Colon (tissue), 2 donors: ENCODE data around the gene RECQL5.
"Not testable (repeated sequence)": the region's sequence is repeated elsewhere in the genome, so short reads cannot be mapped to it uniquely, and the experiment has no call there.

Experiments used
- FAIRE-seq: peaks from 2 replicates; lab custom pipeline; 2012; peaks lifted over from hg19 to GRCh38; lab: Jason Lieb, UNC
- donor health status: control.
- donor health status: control.

RECQL5 gene

GRCh38 chr17:75616521-75617122 is 50.3 kb downstream of the RECQL5 start:
- no peak for FAIRE-seq

DNA sequence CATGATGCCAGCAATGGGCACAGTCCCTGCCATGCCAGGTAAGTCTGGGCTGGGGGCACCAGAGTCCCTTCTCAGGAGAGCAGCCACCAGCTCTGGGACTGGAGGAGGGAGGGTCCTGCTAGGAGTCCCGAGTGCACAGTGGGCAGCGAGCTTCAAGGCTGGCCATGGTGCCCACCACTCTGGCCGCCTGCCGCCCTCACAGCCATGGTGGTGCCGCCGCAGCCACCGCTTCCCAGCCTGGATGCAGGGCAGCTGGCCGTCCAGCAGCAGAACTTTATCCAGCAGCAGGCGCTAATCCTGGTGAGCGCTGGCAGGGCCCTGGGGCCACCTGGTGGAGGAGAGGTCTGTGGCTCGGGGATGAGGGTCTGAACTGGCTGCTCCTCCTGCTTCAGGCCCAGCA is 51.7 kb downstream of the RECQL5 start:
- FAIRE-seq: no peak

GRCh38 chr17:75614556-75615270 is 52.2 kb downstream of the RECQL5 start:
- FAIRE-seq: no peak

- FAIRE-seq: no peak
Observed at GRCh38 chr17:75614006-75614405, 52.9 kb downstream of the RECQL5 start.

DNA sequence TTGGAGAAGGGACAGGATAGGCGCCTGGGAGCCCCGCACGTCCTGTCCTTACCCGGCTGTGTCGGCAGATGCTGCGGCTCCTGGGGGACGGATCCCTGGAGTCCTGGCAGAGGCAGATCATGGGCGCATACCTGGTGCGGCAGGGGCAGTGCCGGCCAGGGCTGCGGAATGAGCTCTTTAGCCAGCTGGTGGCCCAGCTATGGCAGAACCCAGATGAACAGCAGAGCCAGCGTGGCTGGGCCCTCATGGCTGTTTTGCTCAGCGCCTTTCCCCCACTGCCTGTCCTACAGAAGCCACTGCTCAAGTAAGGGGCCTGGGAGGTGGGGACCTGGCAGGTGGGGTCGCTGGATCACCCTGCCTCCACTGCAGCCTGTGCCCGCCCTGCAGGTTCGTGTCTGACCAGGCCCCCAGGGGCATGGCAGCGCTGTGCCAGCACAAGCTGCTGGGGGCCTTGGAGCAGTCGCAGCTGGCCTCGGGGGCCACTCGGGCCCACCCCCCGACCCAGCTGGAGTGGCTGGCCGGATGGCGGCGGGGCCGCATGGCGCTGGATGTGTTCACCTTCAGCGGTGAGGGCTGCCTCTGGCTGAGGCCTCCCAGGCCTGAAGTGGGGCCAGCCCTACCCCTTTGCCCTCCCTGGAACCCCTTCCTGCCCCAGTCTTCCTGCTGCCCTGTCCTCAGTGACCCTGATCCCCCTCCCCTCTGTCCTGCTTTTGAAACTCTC is 53.9 kb downstream of the RECQL5 start:
- FAIRE-seq: no peak

DNA sequence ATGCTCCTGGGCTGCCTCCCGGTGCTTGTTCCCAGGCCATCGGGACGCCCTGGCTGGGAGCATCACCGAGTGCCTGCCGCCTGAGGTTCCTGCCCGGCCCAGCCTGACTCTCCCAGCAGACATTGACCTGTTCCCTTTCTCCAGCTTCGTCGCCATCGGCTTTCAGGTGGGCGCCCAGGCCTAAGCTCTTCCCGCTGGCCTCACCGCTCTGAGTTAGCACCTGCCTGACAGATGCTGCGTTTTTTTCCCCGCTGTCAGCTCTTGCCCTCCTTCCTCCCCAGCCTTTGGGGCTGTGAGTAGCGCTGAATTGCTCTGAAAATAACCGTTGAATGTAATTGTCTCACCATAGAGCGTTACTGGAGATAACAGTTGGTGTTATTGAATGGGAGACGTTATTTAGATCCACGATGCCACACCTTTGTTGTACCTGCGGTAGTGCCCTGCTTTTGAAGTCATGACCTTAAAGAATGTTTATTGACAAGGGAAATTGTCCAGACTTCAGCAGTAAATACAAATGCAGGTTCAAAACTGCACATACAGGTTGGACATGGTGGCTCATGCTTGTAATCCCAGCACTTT is 55.0 kb downstream of the RECQL5 start:
- FAIRE-seq: no peak

DNA sequence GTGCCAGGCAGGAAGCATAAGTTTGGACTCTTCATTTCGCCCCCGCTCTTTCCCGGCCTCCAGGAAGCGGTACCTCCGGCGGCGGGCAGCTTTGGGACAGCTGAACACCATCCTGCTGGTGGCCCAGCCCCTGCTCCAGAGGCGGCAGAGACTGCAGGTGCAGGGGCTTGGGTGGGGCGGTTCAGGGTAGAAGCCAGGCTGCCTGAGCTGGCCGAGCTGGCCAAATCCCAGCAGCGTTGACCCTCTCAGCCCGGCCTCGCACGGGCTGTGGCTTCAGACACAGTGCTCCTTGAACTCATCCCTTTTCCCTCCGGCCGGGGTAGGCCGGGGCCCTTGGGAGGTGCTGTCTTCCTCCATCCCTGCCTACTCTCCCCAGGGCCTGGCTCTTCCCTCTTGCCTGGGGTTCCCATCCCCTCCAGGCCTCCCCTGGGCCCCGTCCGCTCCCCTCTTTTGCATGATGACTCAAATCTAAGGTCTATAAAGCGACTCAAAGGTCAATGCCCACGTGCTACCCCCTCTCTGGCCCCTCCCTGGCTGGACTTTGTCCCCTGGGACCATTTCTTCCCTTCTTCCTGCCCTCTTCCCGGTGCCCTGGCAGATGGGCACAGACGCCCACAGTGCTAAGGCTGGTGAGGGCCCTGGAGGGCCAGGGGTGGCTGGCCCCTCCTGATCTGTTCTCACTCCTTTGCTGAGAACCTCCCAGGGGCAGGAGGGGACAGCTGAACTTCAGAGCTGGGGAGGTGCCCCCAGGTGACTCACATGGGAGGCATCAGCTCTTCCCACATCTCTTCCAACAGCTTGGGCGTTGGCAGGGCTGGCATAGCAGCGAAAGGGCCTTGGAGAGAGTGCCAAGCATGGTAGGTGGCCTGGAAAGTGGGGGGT is 56.6 kb downstream of the RECQL5 start:
- no peak for FAIRE-seq

- no peak for FAIRE-seq
Observed at GRCh38 chr17:75607086-75607485, 59.9 kb downstream of the RECQL5 start.

- no peak for FAIRE-seq
Observed at GRCh38 chr17:75605790-75606189, 61.2 kb downstream of the RECQL5 start.

DNA sequence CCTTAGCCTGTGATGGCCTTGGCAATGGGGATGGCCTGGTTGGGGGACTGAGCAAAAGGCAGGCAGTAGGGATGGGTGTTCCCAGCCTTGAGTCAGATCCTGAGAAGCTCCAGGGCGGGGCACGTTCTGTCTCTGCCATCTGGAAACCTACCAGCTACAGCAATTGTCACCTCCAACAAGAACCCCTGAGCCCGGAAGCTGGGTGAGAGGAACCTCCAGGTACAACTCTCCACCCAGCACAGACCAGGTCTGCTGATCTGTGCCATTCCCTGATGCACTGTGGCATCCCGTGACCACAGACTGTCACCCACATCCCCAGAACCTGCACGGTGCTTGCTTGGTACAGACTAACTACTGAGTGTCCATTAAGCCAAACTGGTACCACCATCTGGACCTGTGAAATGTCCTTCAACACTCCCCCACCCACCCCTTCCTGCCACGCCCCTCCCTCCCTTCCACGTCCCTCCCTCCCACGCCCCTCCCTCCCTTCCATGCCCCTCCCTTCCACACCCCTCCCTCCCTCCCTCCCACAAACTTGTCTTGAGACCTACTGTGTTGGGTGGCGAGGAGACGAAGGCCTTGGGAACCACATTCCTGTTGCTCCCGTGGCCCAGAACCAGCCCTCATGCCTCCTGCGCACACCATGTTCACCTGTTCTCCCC is 62.8 kb downstream of the RECQL5 start:
- FAIRE-seq: no peak

- no peak for FAIRE-seq
Observed at GRCh38 chr17:75603123-75603522, 63.8 kb downstream of the RECQL5 start.

- FAIRE-seq: no peak
Observed at GRCh38 chr17:75602644-75603043, 64.3 kb downstream of the RECQL5 start.

GRCh38 chr17:75601057-75601987 is 65.6 kb downstream of the RECQL5 start:
- FAIRE-seq: no peak

GRCh38 chr17:75596320-75597087 is 70.5 kb downstream of the RECQL5 start:
- no peak for FAIRE-seq

DNA sequence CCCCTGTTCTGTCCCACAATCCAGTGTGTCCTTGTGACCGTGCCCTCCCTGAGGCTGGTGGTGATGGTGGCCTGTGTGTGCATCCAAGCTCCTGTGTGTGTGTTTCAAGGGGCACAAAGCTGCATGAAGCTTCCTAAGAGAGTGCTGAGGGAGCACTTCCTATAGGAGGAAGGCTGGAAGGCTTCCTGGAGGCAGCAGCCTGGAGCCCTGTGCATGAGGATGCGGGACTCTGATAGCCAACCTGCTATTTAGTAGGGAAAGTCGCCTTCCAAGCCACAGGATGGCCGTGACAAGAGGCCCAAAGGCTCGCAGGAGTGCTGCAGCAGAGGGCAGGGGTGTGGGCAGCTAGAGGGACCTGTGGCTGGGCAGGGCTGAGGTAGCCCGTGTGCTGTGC is 71.0 kb downstream of the RECQL5 start:
- FAIRE-seq: no peak

DNA sequence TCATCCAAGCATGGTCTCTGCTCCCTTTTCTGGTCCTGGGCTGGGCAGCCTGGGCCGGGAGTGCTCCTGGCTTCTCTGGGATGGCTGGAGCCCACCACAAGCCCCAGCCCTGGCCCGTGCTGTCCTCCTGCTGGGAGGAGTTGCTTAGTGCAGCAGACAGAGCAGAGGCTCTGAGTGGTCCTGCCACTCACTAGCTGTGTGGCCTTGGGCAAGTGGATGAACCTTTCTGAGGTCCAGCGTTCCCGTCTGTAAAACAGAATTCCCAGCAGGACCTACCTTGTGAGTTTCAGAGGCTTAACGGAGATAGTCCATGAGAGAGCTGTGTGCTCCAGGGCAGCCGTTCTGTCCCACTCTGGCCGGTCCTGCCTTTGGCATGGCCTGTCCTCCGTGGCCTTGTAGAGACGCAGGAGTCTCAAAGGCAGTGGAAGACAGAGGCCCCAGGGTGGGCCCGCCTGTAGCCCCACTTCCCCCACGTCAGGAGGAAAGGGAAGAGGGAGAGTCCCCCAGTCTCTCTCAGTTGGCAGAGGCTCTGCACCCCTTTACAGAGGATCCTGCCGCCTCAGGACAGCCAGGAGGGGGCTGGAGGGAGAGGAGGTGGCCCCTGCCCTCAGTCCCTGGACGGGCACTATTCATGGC is 71.6 kb downstream of the RECQL5 start:
- no peak for FAIRE-seq

DNA sequence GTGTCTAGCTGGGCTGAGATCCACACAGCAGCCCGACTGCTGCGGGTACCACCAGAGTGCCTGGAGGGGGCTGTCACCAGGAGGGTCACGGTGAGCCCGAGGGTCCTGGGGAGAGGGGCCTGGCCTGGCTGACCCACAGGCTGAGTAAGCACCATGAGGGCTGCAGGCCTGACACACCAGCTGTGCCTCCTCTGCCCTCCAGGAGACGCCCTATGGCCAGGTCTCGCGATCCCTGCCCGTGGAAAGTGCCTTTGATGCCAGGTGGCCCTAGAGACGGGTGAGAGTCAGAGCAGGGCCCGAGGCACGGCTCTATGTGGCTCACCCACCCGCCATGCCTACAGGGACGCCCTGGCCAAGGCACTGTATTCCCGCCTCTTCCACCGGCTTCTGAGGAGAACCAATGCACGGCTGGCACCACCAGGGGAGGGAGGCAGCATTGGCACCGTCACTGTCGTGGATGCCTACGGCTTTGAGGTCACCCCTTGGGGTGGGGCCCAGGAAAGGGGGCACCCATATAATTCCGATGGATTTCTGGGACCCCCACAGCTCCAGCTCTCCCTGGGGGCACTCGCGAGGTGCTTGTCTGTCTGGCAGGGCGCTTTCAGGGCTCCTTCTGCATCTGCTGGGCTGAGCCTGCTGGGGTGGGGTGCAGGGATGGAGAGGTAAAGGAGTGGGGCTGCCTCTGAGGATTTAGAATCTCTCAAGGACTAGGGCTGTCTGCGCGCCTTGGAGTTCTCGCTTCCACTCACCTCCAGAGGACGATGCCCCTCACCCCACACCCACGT is 72.3 kb downstream of the RECQL5 start:
- no peak for FAIRE-seq

DNA sequence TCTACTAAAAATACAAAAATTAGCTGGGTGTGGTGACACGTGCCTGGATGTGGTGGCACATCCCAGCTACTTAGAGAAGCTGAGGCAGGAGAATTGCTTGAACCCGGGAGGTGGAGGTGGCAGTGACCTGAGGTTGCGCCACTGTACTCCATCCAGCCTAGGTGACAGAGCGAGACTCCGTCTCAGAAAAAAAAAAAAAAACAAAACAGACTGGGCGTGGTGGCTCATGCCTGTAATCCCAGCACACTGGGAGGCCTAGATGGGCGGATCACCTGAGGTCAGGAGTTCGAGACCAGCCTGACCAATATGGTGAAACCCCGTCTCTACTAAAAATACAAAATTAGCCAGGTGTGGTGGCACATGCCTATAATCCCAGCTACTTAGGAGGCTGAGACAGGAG is 73.5 kb downstream of the RECQL5 start:
- not testable (repeated sequence) for FAIRE-seq
